Fibroblast of pulmonary artery (primary cell): ENCODE measurements around the gene TMTC1.
"Not testable (repeated sequence)": the region's sequence is repeated elsewhere in the genome, so short reads cannot be mapped to it uniquely, and the experiment has no call there.

Experiments
- DNase-seq: peaks from one replicate; pipeline ENCODE4 v3.0.0-alpha.2; 2010; ENCODE audit warnings: low read depth
- H3K4me3 ChIP-seq: replicated peaks from 2 replicates; pipeline ENCODE4 v1.5.1; 2011; ENCODE audit warnings: low read depth, mild to moderate bottlenecking, control low read depth, low read length, moderate library complexity
- TF ChIP-seq, protein P1 (sequence below): IDR thresholded peaks from 2 replicates; pipeline ENCODE4 v1.5.1; 2011; ENCODE audit warnings: mild to moderate bottlenecking, control low read depth, low read length, inconsistent platforms; ENCODE audit errors: missing control alignments

TMTC1 gene

DNA sequence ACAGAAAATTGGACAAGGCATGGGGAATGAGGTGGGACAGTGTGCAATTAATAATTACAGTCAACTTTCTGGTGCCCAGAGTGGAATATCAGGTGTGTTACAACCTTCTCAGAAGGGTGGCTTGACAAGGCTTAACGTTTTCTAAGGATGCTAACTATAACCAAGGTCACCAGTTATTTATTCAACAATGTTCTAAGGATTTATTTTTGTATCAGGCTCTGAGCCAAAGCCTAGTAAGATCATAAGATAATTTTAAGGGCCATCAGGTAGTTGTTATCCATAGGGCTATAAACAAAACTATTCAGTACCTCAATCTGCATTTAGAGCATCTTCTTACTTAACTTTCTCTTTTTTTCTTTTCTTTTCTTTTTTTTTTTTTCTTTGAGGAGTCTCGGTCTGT lies 134.0 kb downstream of the TMTC1 start:
- no peak overlapping the region for H3K4me3 ChIP-seq
- no peak for DNase-seq
- TF ChIP-seq, protein P1, sequence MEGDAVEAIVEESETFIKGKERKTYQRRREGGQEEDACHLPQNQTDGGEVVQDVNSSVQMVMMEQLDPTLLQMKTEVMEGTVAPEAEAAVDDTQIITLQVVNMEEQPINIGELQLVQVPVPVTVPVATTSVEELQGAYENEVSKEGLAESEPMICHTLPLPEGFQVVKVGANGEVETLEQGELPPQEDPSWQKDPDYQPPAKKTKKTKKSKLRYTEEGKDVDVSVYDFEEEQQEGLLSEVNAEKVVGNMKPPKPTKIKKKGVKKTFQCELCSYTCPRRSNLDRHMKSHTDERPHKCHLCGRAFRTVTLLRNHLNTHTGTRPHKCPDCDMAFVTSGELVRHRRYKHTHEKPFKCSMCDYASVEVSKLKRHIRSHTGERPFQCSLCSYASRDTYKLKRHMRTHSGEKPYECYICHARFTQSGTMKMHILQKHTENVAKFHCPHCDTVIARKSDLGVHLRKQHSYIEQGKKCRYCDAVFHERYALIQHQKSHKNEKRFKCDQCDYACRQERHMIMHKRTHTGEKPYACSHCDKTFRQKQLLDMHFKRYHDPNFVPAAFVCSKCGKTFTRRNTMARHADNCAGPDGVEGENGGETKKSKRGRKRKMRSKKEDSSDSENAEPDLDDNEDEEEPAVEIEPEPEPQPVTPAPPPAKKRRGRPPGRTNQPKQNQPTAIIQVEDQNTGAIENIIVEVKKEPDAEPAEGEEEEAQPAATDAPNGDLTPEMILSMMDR = no peak

- H3K4me3 ChIP-seq = no peak overlapping the region
- TF ChIP-seq, protein P1 = no peak
- no peak for DNase-seq
These were observed 139.1 kb downstream of the TMTC1 start for GRCh38 chr12:29644536-29645162.

DNA sequence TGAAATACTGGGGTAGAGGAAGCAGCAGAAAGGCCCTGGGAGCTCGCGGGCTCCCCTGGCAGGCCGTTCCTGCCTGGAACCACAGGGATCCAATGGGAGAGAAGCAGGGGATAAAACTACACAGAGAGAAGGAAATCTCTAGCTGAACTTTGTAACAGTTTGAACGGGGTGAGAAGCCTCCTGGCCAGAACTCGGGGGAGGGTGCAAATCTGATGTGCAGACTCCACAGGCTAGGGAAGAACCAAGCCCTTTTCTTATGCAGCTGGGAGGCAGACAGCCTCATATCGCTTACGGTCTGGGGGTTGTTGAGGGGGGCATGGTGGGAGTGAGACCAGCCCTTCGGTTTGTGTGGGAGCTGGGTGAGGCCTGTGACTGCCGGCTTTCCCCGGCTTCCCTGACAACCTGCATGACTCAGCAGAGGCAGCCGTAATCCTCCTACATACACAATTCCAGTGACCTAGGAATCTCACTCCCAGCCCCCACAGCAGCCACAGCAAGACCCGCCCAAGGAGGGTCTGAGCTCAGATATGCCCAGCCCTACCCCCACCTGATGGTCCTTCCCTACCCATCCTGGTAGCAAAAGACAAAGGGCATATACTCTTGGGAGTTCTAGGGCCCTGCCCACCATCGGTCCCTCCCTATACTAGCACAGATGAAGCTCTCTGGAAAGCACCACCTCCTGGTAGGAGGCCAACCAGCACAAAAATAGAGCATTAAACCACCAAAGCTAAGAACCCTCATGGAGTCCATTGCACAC lies 143.0 kb downstream of the TMTC1 start:
- peak overlapping the region; percentile 33 for H3K4me3 ChIP-seq
- TF ChIP-seq, protein P1 = peak; percentile 52
- DNase-seq = peak; percentile 93

DNA sequence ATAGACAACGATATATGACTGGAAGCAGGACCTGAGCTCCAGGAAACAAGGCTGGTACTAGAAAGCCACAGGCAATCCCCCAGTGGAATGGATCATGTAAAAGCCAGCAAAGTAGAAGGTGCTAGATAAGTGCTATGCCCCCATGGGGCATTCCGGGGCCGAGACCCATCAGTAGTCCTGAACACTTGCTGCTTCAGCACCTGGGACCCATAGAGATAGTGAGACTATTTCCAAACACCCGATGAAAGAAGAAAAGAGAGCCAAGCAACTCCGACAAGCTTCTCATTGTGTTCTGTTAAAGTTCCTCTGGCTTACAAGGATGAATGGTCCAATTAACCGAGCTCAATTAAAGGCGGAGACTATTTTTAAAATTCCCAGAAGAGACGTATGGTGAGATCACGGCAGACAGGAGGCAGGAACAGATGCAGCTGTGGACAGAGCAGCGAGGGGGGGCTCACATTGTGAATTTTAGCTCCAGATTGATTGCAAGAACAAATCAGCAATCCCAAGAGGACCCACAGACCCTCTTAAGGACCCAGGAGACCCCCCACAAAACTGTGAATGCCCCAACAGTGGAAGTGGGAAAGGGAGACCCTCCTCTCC lies 143.7 kb downstream of the TMTC1 start:
- TF ChIP-seq, protein P1 = no peak
- DNase-seq = peak; percentile 58
- H3K4me3 ChIP-seq = peak overlapping the region; percentile 33

- no peak for DNase-seq
- TF ChIP-seq, protein P1 = no peak
These were observed 145.2 kb downstream of the TMTC1 start for GRCh38 chr12:29638528-29638927.

GRCh38 chr12:29634057-29634456 lies 149.7 kb downstream of the TMTC1 start:
- H3K4me3 ChIP-seq = no peak overlapping the region
- TF ChIP-seq, protein P1 = no peak
- peak; percentile 53 for DNase-seq

More at GRCh38 chr12:29638528-29638927, 145.2 kb downstream of the TMTC1 start:
- H3K4me3 ChIP-seq = no peak overlapping the region

- DNase-seq, H3K4me3 ChIP-seq: not testable (repeated sequence)
These were observed 153.6 kb downstream of the TMTC1 start for GRCh38 chr12:29630164-29630563.
